HS-27A (cell line): ENCODE results near the gene CTSE.
"Not testable (repeated sequence)": the region's sequence is repeated elsewhere in the genome, so short reads cannot be mapped to it uniquely, and the experiment has no call there.

Experiments used
- DNase-seq: peaks from one replicate; pipeline ENCODE4 v3.0.0-alpha.2; 2012; ENCODE audit warnings: low read depth, missing footprints

CTSE gene

DNA sequence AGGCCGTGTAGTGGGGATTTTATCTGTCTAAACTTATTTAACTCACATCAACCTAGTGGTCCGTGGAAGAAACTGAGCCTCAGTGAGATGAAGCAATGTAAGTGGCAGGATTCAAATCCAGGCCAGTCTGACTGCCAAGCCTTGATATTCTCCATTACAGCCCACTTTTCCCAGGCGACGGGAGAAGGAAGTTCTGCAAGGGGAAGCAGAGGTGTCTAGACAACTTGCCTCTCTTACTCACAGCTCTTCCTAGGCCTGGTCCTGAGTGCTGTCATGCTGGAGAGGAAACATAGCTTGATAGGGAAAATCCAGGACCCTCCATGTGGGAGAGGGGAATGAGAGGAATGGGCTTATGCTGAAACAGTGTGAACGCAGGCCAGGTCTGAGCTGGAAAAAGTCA is 9.1 kb downstream of the CTSE start:
- DNase-seq: no peak

DNA sequence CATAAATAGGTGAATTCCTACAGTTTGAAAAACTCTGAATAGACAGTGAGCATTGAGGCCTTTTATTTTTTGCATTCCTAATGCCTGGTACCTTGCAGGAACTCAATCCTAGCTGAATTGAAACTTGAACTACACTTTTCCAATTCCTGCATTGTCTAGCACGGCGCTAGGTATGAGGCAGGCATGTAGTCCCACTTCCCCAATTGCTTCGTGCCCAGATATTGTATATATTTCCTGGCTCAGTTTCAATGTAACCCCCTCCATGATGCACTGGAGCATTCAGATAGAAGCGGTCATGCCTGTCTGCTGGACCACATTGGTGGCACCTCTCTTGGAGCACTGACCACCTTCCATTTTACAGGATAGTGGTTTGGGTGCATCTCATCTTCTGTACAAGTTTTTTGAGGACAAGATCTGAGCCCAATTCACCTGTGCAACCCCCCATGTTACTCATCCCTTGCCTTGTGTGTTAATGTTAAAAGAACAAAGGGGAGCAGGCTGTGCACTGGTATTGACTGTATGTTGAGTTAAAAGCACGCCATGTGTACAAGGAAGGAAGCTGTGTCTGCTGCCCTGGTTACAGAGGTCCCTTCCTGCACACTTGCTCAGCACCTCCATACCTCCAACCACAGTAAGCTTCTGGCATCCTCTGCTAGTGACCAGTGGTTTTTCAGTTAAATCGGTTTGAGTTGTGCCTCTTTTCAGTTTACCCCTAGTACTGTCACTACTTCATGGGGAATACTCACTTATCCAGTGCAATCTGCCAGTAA is 10.5 kb downstream of the CTSE start:
- DNase-seq: no peak

DNA sequence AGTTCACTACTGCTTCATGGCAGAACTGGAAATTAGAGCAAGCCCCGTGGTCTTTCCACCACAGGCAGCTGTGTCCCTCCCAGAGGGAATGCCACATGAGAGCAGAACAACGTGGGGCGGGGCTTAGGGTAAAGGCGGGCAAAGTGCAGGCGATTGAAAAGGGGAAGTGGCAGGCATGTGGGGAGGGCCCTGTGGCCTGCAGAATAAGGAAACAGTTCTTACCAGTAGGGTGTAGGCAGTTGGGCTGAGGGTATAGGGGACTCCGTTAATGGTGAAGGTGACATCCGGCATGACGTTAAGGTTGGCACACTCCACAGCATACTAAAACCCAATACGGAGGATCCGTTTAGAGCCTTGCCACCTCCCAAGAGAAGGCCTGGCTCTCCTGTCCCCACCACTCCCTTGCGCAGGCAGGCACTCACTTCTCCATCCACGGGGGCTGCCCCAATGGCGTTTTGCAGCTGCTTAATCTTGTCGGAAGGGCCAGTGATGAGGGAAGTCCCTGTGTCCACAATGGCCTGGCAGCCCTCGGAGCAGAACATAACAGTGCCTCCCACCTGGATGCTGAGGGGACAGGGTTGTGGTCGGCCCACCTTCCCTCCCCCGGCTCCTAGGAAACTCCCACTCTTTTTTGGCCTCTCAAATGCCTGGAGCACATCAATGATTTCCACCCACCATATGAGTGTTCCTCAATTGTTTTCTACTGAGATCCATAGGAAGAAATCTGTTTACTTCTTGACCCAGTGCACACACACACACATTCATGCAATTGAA is 11.4 kb downstream of the CTSE start:
- DNase-seq: no peak

DNA sequence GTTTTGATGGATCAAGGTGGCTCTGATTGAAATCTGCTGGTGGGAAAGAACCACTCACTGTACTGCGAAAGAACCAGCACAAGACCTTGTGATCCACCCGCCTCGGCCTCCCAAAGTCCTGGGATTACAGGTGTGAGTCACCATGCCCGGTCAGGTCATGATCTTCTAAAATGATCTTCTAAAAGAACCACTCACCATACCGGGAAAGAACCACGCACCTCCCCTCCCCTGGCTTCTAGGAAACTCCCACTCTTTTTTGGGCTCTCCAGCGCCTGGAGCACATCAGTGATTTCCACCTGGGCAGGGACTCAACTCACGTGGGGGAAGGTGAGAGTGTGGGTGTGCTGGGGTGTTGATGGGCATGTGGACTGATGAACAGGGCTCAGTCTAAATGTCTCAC is 12.6 kb downstream of the CTSE start:
- DNase-seq: no peak

DNA sequence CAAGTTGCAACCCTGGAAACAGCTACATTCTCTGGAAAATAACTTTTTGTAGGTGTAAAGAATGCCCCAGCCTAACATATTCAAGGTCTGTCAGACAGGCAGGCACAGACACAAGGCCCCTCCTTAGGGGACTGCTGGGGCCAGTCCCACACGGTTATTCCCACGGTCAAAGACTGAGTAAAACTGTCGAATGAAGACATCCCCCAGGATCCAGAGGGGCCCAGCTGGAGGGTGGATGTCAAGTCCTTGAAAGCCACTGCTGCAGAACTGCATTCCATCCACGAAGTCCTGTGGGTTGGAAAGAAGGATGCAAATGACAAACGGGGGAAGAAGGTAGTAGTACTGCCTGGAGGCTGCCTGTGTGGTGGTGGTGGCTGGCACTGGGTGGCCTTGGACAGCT is 13.6 kb downstream of the CTSE start:
- DNase-seq: no peak

DNA sequence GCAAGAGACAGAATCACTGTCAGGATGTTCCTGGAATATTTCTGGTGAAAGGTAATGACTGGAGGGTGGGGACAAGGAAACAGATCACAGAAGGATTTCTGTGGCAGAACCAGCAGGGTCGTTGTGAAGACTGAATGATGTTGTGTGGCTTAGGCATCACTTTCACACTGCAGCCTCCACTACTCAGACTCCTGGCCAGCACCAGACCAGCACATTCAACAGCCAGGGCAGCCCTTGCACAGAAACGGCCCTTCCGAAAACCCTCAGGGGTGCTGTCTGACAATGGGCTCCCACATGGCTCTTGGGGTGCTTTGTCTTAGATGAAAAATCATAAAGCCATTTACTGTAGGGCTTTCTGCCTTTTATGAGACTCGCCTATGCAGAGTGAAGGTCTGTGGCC is 16.7 kb downstream of the CTSE start:
- no peak for DNase-seq

DNA sequence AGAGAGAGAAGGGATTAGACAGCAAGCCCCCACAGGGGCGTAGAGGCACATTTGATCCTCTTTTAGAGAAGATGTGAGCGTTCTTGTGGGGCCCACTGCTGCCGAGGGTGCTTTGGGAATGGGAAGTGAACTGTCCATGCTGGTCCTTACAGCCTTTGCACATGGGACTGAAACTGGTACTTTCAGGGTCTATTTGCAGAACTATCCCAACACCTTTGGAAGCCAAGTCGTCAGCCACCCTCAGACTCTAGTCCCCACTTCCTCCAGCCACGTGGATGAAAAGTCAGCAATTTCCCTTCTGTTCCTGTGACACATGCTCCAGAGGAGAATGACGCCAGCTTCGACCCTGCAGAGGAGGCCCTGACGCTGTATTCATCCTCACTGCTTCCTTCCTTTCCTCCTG is 17.9 kb downstream of the CTSE start:
- no peak for DNase-seq

DNA sequence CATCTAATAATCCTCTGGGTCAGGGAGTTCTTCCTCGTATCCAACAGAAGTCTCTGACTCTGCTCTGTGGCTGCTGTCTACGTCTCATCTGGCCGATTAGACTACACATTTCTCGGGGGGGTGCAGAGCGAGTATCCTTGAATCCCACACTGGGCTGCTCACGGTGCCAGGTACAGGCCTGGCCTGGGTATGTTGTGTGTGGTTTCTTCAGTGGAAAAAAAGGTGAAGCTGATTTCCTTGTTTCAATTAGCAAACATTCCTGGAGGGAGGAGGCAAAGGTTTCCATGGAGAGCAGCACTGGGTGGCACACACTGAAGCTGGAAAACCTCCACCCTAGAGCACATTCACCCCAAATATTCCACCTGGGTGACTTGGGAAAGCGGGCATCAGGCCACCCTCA is 18.5 kb downstream of the CTSE start:
- DNase-seq: no peak

DNA sequence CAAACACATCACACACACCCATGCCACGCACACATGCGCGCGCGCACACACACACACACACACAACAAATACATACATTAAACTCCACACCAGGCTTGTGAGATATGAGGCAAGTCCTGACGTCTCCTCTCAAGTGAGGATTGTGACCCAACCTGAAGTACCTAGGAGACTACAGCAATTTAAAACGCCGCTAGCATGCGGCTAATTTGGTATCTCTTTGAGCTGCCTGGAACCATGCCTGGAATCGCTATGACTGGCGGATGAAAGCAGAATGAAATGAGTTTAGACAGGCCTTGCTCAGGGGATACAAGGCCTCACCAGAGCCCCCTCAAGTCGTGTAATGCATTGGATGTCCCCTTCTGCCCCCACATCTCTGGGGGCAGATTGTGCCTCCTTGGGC is 18.9 kb downstream of the CTSE start:
- no peak for DNase-seq

DNA sequence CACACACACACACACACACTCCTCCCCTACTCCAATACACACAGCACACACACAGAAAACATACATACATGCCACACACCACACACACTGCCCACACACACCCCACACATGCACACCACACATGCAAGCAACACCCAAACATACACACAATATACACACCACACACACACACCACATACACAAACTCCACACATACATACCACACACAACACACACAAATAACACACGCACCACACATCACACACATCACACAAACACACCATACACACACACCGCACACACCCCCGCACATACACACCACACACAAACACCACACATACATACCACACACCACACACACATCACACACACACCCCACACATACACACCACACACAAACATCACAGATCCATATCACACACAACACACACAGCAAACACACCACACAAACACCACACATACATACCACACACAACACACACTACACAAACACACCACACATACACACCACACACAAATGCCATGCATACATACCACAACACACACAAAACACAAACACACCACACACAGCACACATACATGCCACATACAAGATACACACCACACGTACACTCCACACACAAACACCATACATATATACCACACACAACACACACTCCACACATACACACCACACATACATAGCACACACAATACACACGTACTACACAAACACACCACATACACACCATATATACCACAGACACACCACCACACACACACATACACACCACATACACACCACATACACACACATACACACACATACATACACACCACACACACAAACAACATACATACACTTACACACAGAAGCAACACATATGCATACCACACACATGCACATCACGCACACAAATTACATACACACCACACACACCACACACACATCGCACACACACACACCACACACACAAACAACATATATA is 19.6 kb downstream of the CTSE start:
- DNase-seq: no peak

DNA sequence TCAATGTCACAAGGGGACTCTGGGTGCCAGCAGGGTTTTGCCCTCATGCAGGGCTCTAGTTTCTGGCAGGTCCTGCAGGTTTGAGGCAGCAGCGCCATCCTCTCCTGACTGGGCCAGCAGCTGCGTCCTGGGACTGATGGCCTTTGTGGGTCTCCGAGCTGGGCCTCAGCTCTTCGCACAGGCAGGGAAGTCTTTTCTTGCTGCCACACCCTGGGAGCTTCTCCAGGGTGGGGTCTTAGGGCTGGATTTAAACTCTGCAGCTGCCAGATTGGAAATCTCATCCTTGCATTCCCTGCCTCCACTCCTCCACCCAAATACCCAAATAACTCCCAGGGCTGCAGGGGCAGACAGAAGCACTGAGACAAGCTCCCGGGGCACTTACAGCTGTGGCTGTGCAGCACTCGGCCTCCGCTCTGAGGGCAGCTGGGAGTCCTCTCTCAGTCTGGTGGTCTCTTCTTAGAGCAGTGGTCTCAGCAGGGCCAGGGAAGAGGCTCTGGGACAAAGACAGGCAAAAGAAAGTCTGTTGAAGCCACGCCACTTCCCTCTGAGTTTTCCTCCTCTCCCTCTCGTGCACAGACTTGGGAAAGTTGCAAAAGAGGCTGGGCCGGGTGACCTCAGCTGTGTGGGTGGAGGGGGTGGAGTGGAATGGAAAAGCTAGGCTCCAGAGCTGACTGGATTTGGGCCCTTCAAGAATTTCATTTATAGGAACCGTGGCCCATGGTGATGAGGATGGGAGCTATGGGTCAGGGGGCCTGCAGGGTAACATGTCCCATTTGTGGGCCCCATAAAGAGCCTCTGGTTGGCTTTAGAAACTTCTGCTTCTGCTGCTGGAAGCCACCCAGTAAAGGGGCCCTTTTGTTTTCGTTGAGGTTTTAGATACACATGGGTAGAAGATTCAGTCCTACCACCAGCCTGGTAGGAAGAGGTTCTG is 20.6 kb downstream of the CTSE start, which contains the start of gene RAB7B:
Gene RAB7B (minus strand): TSS at position 525 of the 931 bp plus-strand sequence. CDS start 9,260 bp downstream, outside the sequence.
- DNase-seq: no peak

DNA sequence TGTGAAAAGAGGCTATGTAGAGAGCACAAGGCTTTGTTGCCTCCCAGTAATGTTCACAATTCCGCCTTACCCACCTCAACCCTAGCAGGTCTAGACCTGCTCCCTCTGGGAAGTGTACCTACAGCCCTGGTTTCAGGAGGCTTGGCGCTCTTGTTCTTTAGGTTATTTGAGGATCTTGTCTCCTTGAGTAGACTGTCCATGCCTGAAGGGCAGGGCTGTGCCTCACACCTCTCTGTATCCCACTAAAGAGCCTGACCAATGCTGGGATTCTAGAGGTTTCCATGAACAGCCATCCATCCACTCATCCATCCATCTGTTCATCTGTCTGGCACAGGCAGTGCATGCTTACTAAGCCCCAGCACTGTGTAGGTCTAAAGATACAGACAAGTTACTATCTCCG is 21.5 kb downstream of the CTSE start:
- DNase-seq: no peak

DNA sequence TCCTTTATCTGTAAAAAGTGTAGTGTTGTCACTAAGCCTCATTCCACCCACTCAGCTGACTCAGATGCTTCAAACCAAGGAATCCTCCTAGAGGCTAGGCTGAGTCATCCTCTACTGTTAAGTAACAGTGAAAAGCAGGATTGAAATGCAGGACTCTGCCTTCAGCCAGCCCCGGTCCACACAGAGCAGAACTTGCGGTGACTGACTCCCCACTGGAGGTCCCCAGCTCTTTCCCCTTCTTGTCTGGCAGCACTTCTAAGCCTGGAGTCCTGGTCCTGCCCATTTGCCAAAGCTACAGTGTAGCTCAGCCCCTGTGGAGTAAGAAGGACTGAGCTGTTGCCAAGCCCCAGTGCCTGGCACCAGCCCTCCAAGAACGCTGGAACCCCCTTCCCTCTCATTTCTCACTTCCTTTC is 22.2 kb downstream of the CTSE start:
- peak; percentile 59 for DNase-seq

DNA sequence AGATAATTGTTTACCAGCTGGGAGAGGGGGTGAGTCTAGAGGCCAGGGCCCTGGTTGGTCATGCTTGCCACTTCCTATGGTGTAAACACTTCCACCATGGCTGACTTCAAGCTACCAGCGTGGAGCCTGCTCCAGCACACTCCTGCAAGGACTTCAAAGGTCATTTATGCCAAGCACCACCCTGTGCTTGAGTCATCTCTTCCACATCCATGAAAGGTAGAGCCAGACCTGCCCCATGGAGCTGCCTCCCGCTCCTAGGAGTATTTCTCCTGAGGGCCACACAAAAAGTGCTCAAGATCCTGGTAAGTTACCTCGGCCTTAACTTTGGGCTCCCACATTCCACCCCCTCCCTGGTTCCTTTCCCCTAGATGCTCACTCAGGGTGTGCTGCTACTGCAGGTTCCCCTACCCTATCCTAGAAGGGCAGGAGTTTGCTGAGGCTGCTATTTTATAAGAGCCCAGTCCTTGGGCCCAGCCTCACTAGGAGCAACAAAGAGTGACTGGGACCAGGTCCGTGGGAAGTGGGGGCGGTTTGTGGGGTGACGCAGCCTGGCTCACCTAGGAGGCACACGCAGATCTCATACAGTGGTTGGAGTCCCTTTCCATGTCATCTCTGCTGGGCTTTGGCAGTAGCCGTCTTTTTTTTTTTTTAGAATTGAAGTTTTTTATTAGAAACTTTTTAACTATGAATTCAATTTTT is 22.9 kb downstream of the CTSE start:
- no peak for DNase-seq

DNA sequence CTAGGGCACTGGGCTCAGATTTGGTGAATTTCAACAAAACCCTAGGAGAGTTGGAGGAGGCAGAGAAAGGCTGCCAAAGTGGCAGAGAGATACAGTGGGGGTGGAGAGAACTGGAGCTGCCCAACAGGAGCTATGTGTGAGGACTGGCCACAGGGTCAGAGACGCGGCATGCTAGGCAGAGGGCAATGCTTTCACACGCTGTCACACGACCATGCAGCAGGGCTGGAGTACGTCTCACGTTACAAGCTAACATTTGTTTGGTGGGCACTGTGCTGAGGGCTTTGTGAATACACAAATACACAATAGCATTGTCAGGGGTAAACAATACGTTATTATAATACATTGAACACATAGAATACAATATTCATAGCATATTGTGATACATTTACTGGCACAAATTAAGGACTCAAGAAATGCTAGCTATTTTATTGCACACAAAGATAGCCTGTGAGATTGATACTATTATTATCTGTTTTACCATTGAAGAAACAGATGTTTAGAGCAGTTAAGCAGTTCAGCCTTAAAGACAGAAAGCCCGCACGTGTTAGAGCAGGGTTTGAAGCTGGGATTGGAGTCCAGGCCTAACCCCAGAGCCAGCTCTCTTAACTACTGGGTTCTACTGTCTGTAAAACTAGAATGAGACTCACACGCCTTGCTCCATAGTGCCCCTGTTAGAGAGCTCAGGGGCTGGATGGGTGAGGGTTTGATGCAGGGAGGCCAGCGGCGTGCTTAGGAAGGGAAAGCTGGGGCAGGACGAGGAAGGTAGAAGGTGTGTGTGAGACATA is 25.0 kb downstream of the CTSE start:
- no peak for DNase-seq

DNA sequence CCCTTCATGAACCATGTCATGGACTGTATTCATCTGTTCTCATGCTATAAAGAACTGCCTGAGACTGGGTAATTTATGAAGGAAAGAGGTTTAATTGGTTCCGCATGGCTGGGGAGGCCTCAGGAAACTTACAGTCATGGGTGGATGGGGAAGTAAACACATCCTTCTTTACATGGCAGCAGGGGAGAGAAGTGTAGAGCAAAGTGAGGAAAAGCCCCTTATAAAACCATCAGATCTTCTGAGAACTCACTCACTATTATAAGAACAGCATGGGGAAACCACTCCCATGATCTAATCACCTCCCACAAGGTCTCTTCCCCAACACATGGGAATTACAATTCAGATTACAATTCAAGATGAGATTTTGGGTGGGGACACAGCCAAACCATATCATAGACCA is 27.1 kb downstream of the CTSE start:
- DNase-seq: not testable (repeated sequence)

DNA sequence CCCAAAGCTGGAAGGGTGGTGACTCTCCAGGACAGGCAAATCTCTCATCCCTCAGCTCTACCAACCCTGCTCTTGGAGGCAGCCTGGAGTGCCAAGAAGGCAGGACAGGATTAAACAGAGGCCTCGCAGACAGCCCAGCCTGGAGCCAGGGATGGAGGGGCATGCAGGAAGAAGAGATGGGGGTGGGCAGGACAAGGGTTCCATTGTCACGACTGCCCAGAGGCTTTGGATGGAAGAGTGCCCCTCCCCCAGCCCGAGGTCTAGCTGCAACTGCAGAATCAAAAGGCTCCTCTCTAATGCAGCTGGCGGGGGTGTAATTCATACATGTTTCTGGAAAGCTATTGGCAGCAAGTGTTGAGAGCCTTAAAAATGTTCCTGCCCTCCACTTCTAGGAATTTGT is 29.3 kb downstream of the CTSE start:
- no peak for DNase-seq

DNA sequence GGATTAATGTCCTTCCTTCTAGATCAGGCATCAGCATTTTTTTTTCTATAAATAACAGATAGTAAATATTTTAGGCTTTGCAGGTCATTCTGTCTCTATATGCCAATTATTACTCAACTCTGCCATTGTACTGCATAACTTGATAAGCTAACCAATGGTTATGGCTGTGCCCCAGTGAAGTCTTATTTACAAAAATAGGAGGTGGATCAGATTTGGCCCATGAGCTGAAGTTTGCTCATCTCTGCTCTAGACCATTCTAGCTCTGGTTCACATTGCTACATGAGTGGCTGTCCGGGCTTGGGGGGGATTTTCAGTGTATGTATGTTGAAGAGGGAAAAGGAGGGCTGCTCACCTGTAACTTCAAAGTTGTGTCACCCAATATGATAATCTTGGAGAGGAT is 30.6 kb downstream of the CTSE start:
- no peak for DNase-seq

DNA sequence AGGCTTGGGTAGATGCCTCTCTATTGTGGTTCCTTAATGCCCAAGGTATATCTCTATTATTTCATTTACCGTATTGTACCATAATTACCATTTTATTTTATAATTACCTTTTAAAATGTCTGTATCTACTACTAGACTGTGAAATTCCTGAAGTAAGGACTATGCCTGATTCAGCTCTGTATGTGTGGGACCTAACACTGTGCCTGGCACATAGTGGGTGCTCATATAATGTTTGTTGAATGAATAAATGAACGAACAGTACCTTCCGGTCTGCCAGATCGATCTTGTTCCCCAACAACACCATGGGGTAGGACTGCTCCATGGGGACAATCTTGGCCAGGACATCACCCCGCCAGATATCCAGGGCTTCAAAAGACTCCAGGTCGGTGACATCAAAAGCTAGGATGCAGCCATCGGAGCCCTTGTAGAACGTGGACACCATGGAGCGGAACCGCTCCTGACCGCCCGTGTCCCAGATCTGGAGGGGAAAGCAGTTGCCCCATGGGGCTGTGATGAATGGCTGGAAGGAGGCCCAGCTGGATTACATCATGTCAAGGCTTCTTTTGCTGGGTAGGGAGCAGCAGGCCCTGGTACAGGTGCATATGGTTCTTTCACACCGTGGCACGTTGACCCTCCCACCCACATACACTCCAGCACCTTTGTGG is 31.3 kb downstream of the CTSE start:
- DNase-seq: no peak
